Middle frontal gyrus (tissue), 1 donor: Measurements from ENCODE around the gene CLCN6.

Experiments
- DNase-seq: peaks from one replicate; pipeline ENCODE4 v3.0.0-alpha.2; 2015; ENCODE audit warnings: low spot score; ENCODE audit errors: extremely low spot score

Gene CLCN6

GRCh38 chr1:11823366-11824137, 17.6 kb downstream of the CLCN6 start:
- DNase-seq: no peak

- no peak for DNase-seq
These were observed 19.1 kb downstream of the CLCN6 start for GRCh38 chr1:11825131-11825530.

DNA sequence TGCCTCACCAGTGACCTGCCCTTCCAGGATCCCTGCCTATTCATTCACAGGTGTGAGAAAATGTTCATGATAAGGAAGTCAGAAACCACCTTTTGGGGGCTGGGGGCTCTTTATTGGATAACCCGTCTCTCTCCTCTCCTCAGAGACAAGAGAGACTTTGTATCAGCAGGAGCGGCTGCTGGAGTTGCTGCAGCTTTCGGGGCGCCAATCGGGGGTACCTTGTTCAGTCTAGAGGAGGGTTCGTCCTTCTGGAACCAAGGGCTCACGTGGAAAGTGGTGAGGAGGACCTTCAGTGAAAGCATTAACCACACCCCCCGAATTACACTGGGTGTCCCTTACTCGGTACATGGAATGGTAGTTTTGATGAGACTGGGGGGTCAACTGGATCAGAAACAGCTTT, 21.0 kb downstream of the CLCN6 start:
- no peak for DNase-seq

DNA sequence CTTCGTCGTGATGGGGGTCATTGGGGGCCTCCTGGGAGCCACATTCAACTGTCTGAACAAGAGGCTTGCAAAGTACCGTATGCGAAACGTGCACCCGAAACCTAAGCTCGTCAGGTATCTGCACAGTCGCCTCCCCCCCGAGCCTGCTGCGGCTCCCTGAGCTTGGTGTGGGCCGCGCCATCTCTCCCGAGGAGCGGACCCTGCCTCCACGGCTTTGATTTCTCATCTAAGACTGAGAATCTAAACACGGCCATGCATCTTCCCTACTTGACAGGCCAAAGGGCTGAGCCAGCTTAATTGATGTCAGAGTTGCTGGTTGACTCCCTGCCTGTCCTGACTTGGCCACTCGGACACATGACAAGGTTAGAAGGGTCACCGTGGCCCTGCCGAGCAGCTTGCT, 22.5 kb downstream of the CLCN6 start:
- no peak for DNase-seq

DNA sequence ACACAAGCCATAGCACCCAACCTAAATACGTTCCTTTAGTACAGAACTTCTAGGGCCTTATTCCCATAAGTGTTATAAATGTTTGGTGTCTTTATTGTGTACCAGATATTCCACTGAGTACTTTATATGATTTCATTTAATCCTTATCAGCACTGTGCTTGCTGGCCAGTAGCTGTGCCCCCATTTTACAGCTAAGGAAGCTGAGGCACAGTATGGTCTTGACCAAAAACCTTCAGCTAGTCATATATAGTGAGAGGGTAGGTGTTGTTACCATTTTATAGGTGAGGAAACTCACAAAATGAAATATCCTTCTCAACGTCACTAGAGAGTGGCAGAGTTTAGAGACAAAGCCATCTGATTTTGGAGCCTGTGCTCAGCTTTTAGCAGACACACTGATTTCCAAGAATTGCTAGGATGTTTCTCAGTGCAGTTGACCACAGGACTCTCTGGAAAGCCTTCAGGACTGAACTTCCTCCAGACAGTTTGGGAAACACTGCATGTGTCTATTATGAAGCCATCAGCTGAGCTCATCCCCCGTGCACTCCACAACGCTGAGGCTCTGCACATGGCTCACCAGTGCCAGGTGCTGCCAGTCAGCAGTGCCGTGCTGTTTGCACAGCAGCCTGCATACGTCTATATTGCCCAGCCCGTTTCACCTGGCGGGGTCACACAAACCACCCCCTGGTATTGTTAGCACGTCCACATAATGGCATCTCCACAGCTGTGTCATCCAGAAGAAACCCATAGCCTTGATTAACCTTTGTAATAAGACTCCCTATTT, 26.1 kb downstream of the CLCN6 start:
- DNase-seq: no peak

DNA sequence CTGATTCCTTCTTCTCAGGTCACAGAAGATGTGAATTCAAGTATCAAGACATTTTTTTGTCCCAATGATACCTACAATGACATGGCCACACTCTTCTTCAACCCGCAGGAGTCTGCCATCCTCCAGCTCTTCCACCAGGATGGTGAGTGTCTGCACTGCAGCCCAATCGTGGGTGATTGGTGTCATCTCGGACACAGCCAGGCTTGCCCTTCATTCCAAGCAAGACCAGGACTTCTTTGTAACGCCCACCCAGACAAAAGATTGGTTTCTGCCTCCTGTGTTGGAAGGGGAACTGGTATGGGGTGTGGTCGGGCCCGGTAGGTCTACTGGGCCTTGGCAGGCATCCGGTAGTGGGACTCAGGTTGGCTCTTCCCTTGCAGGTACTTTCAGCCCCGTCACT, 27.5 kb downstream of the CLCN6 start:
- DNase-seq: no peak

DNA sequence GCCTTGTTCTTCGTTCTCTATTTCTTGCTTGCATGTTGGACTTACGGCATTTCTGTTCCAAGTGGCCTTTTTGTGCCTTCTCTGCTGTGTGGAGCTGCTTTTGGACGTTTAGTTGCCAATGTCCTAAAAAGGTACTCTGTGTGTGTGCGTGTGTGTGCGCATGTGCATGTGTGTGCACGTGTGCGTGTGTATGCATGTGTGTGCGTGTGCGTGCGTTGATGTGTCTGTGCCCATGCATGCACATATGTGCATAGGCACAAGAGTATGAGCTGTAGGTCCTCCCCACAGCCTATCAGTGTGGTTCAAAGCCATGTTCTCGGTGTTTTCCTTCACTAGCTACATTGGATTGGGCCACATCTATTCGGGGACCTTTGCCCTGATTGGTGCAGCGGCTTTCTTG, 27.9 kb downstream of the CLCN6 start:
- DNase-seq: no peak

- no peak for DNase-seq
These were observed 29.6 kb downstream of the CLCN6 start for GRCh38 chr1:11835441-11836225.

DNA sequence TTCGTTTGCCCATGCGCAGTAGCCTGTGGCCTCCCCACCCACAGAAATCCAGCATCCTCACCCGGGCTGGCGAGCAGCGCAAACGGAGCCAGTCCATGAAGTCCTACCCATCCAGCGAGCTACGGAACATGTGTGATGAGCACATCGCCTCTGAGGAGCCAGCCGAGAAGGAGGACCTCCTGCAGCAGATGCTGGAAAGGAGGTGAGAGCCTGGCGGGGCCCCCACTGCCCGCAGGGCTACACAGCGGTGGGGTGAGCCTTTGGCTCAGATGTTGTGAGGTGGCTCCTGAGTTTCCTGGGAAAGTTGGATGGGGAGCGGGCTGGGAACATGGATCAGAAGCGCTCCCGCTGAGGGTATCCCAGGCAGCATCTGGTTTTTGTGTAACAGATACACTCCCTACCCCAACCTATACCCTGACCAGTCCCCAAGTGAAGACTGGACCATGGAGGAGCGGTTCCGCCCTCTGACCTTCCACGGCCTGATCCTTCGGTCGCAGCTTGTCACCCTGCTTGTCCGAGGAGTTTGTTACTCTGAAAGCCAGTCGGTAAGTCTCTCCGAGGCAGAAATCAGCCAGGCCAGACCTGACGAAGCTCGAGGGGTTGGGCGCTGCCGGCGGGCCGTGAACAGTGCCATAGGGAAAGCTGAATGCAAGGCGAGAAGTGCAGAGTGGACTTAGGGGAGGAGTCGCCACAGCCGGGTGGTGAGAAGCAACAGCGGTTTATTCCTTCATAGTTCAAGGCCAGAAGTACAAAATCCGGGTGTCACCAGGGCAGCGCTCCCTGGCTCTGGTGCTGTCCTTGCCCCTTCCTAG, 31.2 kb downstream of the CLCN6 start:
- no peak for DNase-seq

DNA sequence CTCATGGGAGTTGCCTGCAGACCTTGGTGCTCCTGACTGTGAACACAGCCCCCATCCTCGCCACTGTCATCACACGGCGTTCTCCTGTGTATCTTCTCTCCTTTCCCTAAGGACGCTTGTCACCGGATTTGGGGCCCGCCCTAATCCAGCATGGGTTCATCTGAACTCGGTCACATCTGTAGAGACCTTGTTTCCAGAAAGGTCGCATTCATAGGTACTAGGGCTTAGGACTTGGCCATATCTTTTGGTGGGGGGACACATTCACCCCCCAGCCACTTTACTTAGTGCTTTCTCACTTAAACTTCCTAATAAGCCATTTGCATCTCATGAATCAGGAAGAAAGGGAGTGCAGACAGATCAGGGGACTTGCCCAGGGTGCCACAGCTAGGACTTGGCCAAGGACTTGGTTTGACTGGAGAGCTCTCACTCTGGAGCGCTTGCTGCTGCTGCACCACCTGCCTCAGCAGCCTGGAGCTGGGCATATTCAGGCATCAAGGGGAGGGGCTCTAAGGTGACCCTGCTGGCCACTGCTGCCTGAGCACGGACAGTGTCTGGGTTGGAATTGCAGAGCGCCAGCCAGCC, 31.9 kb downstream of the CLCN6 start:
- DNase-seq: no peak

DNA sequence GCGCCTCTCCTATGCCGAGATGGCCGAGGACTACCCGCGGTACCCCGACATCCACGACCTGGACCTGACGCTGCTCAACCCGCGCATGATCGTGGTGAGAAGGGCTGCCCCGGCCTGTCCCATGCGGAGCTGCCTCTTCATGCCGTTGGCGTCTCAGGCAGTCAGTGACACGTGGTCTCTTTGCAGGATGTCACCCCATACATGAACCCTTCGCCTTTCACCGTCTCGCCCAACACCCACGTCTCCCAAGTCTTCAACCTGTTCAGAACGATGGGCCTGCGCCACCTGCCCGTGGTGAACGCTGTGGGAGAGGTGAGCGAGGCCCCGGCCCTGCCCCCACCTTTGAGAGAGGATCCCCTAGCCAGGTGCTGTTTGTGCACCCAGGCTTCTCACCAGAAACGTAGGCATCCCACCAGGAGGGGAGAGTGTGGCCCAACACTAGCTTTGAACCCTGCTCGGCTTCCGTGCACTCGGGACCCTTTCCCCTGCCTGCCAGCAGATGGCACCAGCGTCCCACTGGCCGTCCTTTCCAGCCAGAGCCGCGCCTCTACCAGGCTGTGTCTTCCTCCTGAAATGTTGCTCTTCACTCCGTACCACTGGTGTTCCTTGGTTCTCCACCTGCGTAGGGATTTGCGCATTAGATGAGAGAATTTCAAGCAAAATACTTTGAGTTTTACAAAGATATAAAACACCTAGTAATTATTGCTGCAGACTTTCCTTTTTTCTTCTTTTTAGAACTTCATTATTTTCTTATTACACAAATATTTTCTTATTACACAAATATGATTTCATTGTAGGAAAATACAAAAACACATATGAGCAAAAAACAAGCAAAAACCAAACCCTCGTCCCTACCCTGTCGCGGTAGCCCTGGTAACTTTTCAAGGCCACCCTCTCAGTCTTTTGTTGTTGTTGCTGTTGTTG, 32.6 kb downstream of the CLCN6 start:
- peak; percentile 15 for DNase-seq

DNA sequence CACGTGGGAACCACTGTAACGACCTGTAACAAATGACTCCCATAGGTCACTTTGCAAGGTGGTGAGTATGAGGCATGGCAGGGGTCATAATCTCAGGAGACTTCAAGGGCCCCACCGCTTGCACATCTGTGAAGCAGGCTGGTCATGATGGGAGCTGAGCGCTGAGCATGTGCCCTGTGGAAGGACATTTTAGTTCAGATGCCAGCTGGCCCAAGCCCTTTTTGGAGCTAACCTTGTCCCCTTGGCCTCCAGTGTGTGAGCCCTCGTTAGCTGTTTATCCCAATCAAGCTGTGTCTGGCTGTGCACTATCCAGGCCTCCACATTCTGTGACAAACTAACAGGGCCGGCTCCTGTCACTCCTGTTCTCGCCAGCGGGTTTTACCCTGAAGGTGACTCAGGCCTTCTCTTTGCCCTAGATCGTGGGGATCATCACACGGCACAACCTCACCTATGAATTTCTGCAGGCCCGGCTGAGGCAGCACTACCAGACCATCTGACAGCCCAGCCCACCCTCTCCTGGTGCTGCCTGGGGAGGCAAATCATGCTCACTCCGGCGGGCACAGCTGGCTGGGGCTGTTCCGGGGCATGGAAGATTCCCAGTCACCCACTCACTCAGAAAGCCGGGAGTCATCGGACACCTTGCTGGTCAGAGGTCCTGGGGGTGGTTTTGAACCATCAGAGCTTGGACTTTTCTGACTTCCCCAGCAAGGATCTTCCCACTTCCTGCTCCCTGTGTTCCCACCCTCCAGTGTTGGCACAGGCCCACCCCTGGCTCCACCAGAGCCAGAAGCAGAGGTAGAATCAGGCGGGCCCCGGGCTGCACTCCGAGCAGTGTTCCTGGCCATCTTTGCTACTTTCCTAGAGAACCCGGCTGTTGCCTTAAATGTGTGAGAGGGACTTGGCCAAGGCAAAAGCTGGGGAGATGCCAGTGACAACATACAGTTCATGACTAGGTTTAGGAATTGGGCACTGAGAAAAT, 34.0 kb downstream of the CLCN6 start:
- DNase-seq: no peak

DNA sequence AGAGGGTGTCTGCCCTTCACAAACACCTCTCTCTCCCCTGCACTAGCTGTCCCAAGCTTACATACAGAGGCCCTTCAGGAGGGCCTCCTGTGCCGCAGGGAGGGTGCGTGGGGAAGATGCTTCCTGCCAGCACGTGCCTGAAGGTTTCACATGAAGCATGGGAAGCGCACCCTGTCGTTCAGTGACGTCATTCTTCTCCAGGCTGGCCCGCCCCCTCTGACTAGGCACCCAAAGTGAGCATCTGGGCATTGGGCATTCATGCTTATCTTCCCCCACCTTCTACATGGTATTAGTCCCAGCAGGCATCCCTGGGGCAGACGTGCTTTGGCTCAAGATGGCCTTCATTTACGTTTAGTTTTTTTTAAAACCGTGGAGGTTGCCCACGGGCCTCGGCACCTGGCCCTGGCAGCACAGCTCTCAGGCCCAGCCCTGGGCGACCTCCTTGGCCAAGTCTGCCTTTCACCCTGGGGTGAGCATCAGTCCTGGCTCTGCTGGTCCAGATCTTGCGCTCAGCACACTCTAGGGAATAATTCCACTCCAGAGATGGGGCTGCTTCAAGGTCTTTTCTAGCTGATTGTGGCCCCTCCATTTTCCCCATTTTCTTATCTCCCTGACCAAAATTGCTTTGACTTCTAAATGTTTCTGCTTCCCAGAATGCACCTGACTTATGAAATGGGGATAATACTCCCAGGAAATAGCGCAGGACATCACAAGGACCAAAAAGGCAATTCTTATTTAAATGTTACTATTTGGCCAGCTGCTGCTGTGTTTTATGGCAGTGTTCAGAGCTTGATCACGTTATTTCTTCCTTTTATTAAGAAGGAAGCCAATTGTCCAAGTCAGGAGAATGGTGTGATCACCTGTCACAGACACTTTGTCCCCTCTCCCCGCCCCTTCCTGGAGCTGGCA, 35.5 kb downstream of the CLCN6 start:
- DNase-seq: no peak

GRCh38 chr1:11842154-11843041, 36.4 kb downstream of the CLCN6 start:
- DNase-seq: no peak

GRCh38 chr1:11845641-11846335, 39.8 kb downstream of the CLCN6 start:
- DNase-seq: no peak
